Activated T-helper 17 cell treated with anti-CD3 and anti-CD28 coated beads, Interleukin-2, amount 50 U/mL, for 72 hours (primary cell): Measurements from ENCODE around the gene LIPJ. TPM values are rescaled to one million over a fixed set of nuclear protein-coding genes. Genes with fewer than 3 reads are reported as not detected.
A peak's percentile ranks its signal among the peaks of the same experiment; 100 is the strongest.

Experiments used
- ATAC-seq: fragments of 150-1000 bp; cut with Tn5 transposase; replicated peaks from 2 replicates; pipeline ENCODE4 v1.10.0; 2021; ENCODE audit warnings: mild to moderate bottlenecking, moderate library complexity
- H3K27ac Mint-ChIP-seq: one replicate; pipeline ENCODE4 v1.8.0; 2022; ENCODE audit warnings: mixed read lengths
- H3K27me3 Mint-ChIP-seq: one replicate; pipeline ENCODE4 v1.8.0; 2022; ENCODE audit warnings: mixed read lengths
- H3K36me3 Mint-ChIP-seq: one replicate; pipeline ENCODE4 v1.8.0; 2022; ENCODE audit warnings: low read depth, mild to moderate bottlenecking, mixed read lengths
- H3K4me1 Mint-ChIP-seq: one replicate; pipeline ENCODE4 v1.8.0; 2022; ENCODE audit warnings: mixed read lengths
- H3K4me3 Mint-ChIP-seq: one replicate; pipeline ENCODE4 v1.8.0; 2022; ENCODE audit warnings: mild to moderate bottlenecking, mixed read lengths
- H3K9me3 Mint-ChIP-seq: one replicate; pipeline ENCODE4 v1.8.0; 2022; ENCODE audit warnings: mixed read lengths
- total RNA-seq, 2 donors: library from RNA; stranded (reverse); gene quantifications; one replicate each; pipeline ENCODE4 v1.2.3, GENCODE V29; 2022

The LIPJ gene, protein sequence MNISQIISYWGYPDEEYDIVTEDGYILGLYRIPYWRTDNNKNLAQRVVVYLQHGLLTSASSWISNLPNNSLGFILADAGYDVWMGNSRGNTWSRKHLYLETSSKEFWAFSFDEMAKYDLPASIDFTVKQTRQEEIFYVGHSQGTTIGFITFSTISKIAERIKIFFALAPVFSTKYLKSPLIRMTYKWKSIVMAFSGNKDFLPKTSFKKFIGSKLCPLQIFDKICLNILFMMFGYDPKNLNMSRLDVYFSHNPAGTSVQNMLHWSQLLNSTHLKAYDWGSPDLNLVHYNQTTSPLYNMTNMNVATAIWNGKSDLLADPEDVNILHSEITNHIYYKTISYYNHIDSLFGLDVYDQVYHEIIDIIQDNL
- not detected for total RNA-seq

DNA sequence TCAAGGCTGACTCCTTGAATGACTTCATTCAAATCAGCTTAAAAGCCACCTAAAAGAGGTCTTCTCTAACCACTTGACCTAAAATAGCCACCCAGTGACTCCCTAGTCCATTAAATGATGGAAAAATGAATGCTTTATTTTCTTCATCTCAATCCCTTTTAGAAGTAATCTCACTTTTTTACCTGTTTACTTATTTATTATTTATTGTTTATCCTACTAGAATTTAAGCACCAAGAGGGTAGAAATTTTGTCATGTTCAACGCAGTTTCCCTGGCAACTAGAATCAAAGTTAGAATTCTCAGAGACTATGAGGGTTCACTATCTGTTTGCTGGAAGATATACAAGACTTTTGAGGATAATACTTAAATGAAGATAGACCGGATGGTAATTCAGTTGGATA, at the start of gene LIPJ:
LIPJ (plus strand) TSS at position 301 of the 400 bp plus-strand sequence. CDS start 3,926 bp downstream, outside the sequence.
- H3K27ac Mint-ChIP-seq = no peak within 1 kb of the TSS
- H3K9me3 Mint-ChIP-seq = no peaks in the 10 kb centered on the region
- ATAC-seq = no peak
- H3K27me3 Mint-ChIP-seq = no peaks in the 10 kb centered on the region
- no peaks in the 10 kb centered on the region for H3K36me3 Mint-ChIP-seq
- peaks cover 5% of the 10 kb centered on the region for H3K4me1 Mint-ChIP-seq
- H3K4me3 Mint-ChIP-seq = no peak within 1 kb of the TSS

- no peaks in the 10 kb centered on the region for H3K4me1 Mint-ChIP-seq
- no peak for ATAC-seq
- H3K27ac Mint-ChIP-seq = no peak overlapping the region
- H3K4me3 Mint-ChIP-seq = no peak overlapping the region
- H3K9me3 Mint-ChIP-seq = no peaks in the 10 kb centered on the region
- H3K27me3 Mint-ChIP-seq = peaks cover 4% of the 10 kb centered on the region
- no peaks in the 10 kb centered on the region for H3K36me3 Mint-ChIP-seq
Measured at GRCh38 chr10:88537322-88537721, 49.2 kb upstream of the LIPJ start.

GRCh38 chr10:88538048-88538447, 48.5 kb upstream of the LIPJ start:
- no peak for ATAC-seq
- H3K36me3 Mint-ChIP-seq = no peaks in the 10 kb centered on the region

GRCh38 chr10:88540351-88540750, 46.2 kb upstream of the LIPJ start:
- Mint-ChIP-seq H3K4me3 (no peak overlapping the region), H3K27ac (no peak overlapping the region), H3K27me3 (peaks cover 4% of the 10 kb centered on the region), H3K4me1 (no peaks in the 10 kb centered on the region), H3K9me3 (no peaks in the 10 kb centered on the region), H3K36me3 (no peaks in the 10 kb centered on the region)
- ATAC-seq = no peak

More at GRCh38 chr10:88538048-88538447, 48.5 kb upstream of the LIPJ start:
- no peak overlapping the region for H3K27ac Mint-ChIP-seq
- H3K9me3 Mint-ChIP-seq = no peaks in the 10 kb centered on the region
- no peaks in the 10 kb centered on the region for H3K4me1 Mint-ChIP-seq
- H3K27me3 Mint-ChIP-seq = peaks cover 4% of the 10 kb centered on the region
- H3K4me3 Mint-ChIP-seq = no peak overlapping the region

DNA sequence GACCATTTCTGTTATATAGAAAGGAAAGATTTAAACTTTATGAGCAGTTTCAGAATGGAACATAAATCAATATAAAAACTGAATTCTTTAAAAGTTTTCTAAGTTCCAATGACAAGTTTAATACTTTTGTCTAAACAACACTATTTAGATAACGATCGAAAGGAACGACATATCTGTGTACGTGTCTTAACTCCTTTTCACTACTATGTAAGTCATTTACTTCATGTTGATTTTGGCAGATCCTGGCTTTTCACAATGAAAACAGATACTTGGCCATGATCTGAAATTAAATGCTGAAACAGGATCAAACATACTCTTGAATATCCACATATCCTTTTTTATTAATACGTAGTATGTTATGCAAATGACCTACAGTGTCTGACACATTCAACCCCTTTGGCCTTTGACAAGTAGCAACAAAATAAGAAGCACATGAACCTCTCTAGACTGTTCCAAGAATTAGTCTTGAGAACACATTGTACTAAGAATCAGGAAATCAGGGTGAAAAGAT, 45.4 kb upstream of the LIPJ start:
- H3K27me3 Mint-ChIP-seq = peaks cover 4% of the 10 kb centered on the region
- ATAC-seq = no peak
- no peaks in the 10 kb centered on the region for H3K9me3 Mint-ChIP-seq
- H3K4me3 Mint-ChIP-seq = no peak overlapping the region
- no peaks in the 10 kb centered on the region for H3K4me1 Mint-ChIP-seq
- no peak overlapping the region for H3K27ac Mint-ChIP-seq
- H3K36me3 Mint-ChIP-seq = no peaks in the 10 kb centered on the region

GRCh38 chr10:88542522-88542921, 44.0 kb upstream of the LIPJ start:
- H3K27ac Mint-ChIP-seq = no peak overlapping the region
- no peak overlapping the region for H3K4me3 Mint-ChIP-seq
- no peak for ATAC-seq
- no peaks in the 10 kb centered on the region for H3K36me3 Mint-ChIP-seq
- H3K27me3 Mint-ChIP-seq = no peaks in the 10 kb centered on the region
- H3K4me1 Mint-ChIP-seq = no peaks in the 10 kb centered on the region
- H3K9me3 Mint-ChIP-seq = no peaks in the 10 kb centered on the region

DNA sequence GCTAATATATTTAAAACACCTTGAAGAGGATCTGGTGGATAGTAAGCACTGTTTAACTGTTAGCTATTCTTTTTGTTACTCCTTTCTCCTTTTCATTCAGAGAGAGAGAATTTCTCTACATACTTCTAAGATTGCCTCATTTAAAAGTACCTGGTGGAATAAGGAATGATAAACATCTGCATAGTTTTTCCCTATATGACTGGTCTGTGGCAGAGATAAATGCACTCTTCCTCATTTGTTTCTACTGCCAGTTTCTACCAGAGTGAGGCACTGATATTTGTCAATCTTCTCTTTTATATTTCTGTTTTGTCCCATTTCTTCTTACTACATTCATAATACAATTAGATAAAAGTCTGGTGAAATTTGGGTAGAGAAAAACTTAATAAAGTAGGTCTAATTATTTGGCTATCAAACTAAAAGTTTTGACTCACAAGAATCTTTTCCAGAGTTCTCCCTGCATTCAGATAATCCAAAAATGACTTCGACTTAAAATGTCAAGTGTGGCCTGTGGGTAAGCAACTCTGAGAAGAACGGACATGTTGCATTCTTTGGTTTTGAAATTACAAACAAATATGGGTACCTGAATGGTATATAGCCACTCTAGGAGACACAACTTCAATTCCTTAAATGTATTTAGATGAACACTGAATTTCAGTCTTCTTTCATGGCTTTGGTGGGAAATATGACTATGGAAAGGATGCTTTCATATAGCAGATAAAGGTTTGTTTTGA, 42.3 kb upstream of the LIPJ start:
- no peak overlapping the region for H3K27ac Mint-ChIP-seq
- H3K4me1 Mint-ChIP-seq = no peaks in the 10 kb centered on the region
- peak; percentile 11 for ATAC-seq
- H3K9me3 Mint-ChIP-seq = no peaks in the 10 kb centered on the region
- H3K27me3 Mint-ChIP-seq = no peaks in the 10 kb centered on the region
- no peaks in the 10 kb centered on the region for H3K36me3 Mint-ChIP-seq
- no peak overlapping the region for H3K4me3 Mint-ChIP-seq

DNA sequence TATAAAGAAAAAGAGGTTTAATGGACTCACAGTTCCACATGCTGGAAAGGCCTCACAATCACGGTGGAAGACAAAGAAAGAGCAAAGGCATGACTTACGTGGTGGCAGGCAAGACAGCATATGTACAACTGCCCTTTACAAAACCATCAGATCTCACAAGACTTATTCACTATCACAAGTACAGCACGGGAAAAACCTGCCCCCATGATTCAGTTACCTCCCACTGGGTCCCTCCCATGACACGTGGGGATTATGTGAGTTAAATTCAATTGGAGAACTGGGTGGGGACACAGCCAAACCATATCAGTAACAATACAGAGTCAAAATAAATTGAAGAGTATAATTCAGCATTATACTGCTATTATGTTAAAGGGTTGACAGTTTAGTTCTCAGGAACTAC, 41.2 kb upstream of the LIPJ start:
- H3K4me1 Mint-ChIP-seq = no peaks in the 10 kb centered on the region
- H3K27me3 Mint-ChIP-seq = no peaks in the 10 kb centered on the region
- H3K9me3 Mint-ChIP-seq = no peaks in the 10 kb centered on the region
- no peak for ATAC-seq
- H3K27ac Mint-ChIP-seq = no peak overlapping the region
- H3K36me3 Mint-ChIP-seq = no peaks in the 10 kb centered on the region
- no peak overlapping the region for H3K4me3 Mint-ChIP-seq

DNA sequence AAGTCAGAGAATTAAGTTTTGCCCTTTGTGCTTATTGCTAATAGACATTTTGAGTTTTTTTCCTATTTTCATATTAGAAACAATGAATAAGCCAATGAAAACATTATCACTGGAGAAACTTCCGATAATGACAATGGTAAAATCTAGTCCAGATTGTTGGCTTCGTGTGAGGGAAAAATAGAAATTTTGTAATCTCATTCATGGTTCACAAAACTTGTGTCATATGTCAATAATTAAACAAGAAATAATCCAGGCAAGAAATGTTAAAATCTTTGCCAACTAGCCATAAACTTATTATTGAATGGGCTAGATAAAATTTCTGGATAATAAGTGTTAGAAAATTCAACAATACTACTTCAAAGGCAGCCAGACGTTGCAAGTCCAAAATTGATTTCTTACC, 40.1 kb upstream of the LIPJ start:
- H3K36me3 Mint-ChIP-seq = no peaks in the 10 kb centered on the region
- no peak overlapping the region for H3K27ac Mint-ChIP-seq
- no peaks in the 10 kb centered on the region for H3K9me3 Mint-ChIP-seq

DNA sequence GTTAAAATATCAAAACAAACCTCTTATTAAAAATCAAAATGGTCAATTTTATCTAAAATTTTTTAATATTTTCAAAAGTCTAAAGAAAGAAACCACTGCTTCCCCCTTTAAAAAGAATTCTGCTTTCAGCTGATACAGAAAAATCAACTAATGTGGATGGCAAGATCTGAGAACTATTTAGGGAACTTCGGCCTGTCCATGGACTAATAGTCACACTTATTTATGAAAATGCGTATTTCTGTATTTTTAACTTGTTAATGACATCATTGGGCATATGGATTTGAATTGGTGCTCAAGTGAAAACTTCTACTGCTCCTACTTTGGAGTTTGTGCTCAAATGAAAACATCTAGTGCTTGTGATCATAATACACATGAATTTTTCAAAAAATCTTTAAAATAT, 35.3 kb upstream of the LIPJ start:
- no peaks in the 10 kb centered on the region for H3K4me1 Mint-ChIP-seq
- no peaks in the 10 kb centered on the region for H3K9me3 Mint-ChIP-seq
- H3K27me3 Mint-ChIP-seq = no peaks in the 10 kb centered on the region
- H3K36me3 Mint-ChIP-seq = no peaks in the 10 kb centered on the region
- H3K4me3 Mint-ChIP-seq = no peak overlapping the region
- no peak for ATAC-seq
- no peak overlapping the region for H3K27ac Mint-ChIP-seq

More for the DNA sequence above, 40.1 kb upstream of the LIPJ start:
- H3K27me3 Mint-ChIP-seq = no peaks in the 10 kb centered on the region
- H3K4me1 Mint-ChIP-seq = no peaks in the 10 kb centered on the region
- H3K4me3 Mint-ChIP-seq = no peak overlapping the region
- no peak for ATAC-seq

DNA sequence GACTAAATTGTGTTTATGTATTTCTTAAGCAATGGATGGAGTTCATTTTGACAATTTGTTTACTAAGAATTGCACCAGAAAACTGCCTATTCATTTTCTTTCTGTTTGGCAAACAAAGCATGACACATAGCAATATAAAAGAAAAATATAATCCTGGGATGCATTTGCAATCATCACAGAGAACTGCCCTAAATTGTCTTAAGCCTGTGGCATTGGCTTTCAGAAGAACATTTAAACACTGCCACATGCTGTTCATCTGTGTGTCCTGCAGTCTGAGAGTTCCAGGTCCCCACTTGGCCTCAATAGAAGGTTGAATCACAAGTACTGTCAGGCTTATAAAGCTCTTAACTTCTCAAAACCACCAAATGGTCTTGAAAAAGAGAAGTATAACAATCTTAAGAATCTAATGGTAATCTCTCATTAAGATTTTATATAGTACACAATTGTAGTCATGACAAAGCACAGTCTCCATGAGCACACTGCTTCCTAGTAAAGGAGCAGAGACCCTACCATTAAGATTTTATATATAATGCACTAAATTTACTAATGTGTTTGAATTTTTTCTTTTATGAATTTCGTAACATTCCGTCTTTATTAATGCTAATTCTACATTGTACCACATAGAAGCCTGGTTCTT, 33.3 kb upstream of the LIPJ start:
- Mint-ChIP-seq H3K36me3 (no peaks in the 10 kb centered on the region), H3K4me1 (no peaks in the 10 kb centered on the region), H3K4me3 (no peak overlapping the region), H3K27ac (no peak overlapping the region), H3K9me3 (no peaks in the 10 kb centered on the region), H3K27me3 (no peaks in the 10 kb centered on the region)
- peak; percentile 77 for ATAC-seq

- no peak overlapping the region for H3K4me3 Mint-ChIP-seq
- no peaks in the 10 kb centered on the region for H3K27me3 Mint-ChIP-seq
- H3K4me1 Mint-ChIP-seq = peaks cover 9% of the 10 kb centered on the region
- H3K36me3 Mint-ChIP-seq = no peaks in the 10 kb centered on the region
- no peak for ATAC-seq
- no peak overlapping the region for H3K27ac Mint-ChIP-seq
- no peaks in the 10 kb centered on the region for H3K9me3 Mint-ChIP-seq
Measured at GRCh38 chr10:88555190-88555908, 31.2 kb upstream of the LIPJ start.

GRCh38 chr10:88557256-88557655, 29.3 kb upstream of the LIPJ start:
- Mint-ChIP-seq H3K27ac (no peak overlapping the region), H3K9me3 (no peaks in the 10 kb centered on the region), H3K4me3 (no peak overlapping the region), H3K27me3 (no peaks in the 10 kb centered on the region), H3K4me1 (peaks cover 12% of the 10 kb centered on the region), H3K36me3 (no peaks in the 10 kb centered on the region)
- no peak for ATAC-seq

DNA sequence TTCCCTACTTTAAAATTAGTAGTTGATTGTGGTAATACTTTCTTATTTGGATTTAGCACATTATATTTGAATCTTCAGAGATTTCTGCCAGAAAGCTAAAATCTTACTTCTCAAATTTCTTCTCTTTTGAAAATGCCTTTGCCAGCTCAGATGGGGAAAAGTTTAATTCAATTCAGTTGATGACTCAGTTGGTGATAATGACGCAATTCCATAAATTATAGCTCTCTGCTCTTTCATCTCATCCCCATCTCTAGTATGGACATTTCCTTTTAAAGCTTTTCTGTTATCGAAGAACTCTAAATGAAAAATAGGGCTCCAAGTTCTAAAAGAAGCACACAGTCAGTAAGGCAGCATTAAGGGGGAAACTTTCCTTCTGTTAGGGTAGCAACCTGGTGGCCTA, 28.9 kb upstream of the LIPJ start:
- ATAC-seq = no peak
- no peak overlapping the region for H3K27ac Mint-ChIP-seq
- no peak overlapping the region for H3K4me3 Mint-ChIP-seq
- no peaks in the 10 kb centered on the region for H3K27me3 Mint-ChIP-seq
- no peaks in the 10 kb centered on the region for H3K36me3 Mint-ChIP-seq
- H3K4me1 Mint-ChIP-seq = peaks cover 12% of the 10 kb centered on the region
- no peaks in the 10 kb centered on the region for H3K9me3 Mint-ChIP-seq
